ENCODE results near the gene SLCO2B1. TPM values are rescaled to one million over a fixed set of nuclear protein-coding genes. Genes with fewer than 3 reads are reported as not detected.

SLCO2B1 gene
- total and polyA plus RNA-seq, 2 of the 8 experiments (the other 6 are each of a cell fraction or from before 2014, with no cell fraction given), result 0.03 TPM; not detected in 1

GRCh38 chr11:75118577-75118976 lies 32.3 kb upstream of the SLCO2B1 start:
- TF ChIP-seq POU5F1 (IDR thresholded peaks at IDR 0.05; ENCODE audit: low read depth, low read length) (no peak), SIRT6 (IDR thresholded peaks at IDR 0.05; ENCODE audit: low read length) (no peak), JUN (IDR thresholded peaks at IDR 0.05; ENCODE audit: low read depth, low read length) (no peak), CTCF (IDR thresholded peaks at IDR 0.05; ENCODE audit: control extremely low read depth in 1 of 3, insufficient read depth in 1 of 3, low read depth in 1 of 3, low read length in 3 of 3) (no peak), CHD2 (IDR thresholded peaks at IDR 0.05; ENCODE audit: low read length) (no peak), CTBP2 (IDR thresholded peaks at IDR 0.05; ENCODE audit: borderline replicate concordance, insufficient read depth, insufficient read length, low read length) (no peak)
- Histone ChIP-seq H3K4ac (replicated peaks; ENCODE audit: insufficient read length, low read depth, low read length) (no peak overlapping the region), H4K8ac (ENCODE audit: extremely low read depth, insufficient read depth, low read length) (no peak overlapping the region), H2BK120ac (replicated peaks; ENCODE audit: low read depth, low read length) (no peak overlapping the region), H3K79me2 (ENCODE audit: control insufficient read depth in 1 of 2, insufficient read depth in 2 of 2, low read length in 2 of 2) (no peaks in the 10 kb centered on the region), H3K27ac (ENCODE audit: low read depth, low read length) (no peak overlapping the region), H2BK20ac (ENCODE audit: low read length) (no peak overlapping the region), H2AFZ (ENCODE audit: low read length) (no peak overlapping the region), H3K4me3 (ENCODE audit: extremely low read depth in 1 of 4, insufficient read depth in 2 of 4, low read depth in 3 of 4, low read length in 4 of 4) (no peak overlapping the region), H3K14ac (ENCODE audit: insufficient read length) (no peak overlapping the region), H3K56ac (replicated peaks; ENCODE audit: insufficient read length, low read depth, low read length) (no peak overlapping the region), H3K9ac (replicated peaks in 1 of 4; ENCODE audit: extremely low read depth in 1 of 4, low read depth in 3 of 4, low read length in 3 of 4) (no peak overlapping the region), H3K23ac (ENCODE audit: insufficient read length) (no peak overlapping the region), H2AK5ac (ENCODE audit: low read depth, low read length) (no peak overlapping the region), H3K9me3 (ENCODE audit: insufficient read depth in 2 of 2, low read depth in 1 of 2, low read length in 1 of 2) (peaks cover 8 to 18% of the 10 kb centered on the region in 2 experiments), H4K20me1 (replicated peaks in 1 of 2; ENCODE audit: control insufficient read depth in 1 of 2, insufficient read depth in 2 of 2, low read length in 2 of 2) (no peaks in the 10 kb centered on the region), H3K27me3 (replicated peaks in 1 of 4; ENCODE audit: control insufficient read depth in 3 of 4, extremely low read depth in 1 of 4, insufficient read depth in 3 of 4, low read length in 3 of 4) (0 out of 7 replicates have a peak, but pooled peaks cover 0 to 3% (median 0%) of the 10 kb centered on the region in 4 experiments), H3K23me2 (ENCODE audit: low read depth, low read length) (no peaks in the 10 kb centered on the region), H3K36me3 (ENCODE audit: control insufficient read depth in 2 of 4, insufficient read depth in 4 of 4, low read length in 3 of 4) (no peaks in the 10 kb centered on the region), H2BK12ac (ENCODE audit: low read depth, low read length) (no peak overlapping the region), H3K18ac (ENCODE audit: extremely low read depth, low read length) (no peak overlapping the region), H3K79me1 (ENCODE audit: low read depth, low read length) (no peaks in the 10 kb centered on the region), H4K91ac (replicated peaks; ENCODE audit: insufficient read length, low read length) (no peak overlapping the region), H3K4me2 (ENCODE audit: insufficient read depth in 1 of 2, low read depth in 2 of 2, low read length in 2 of 2) (no peak overlapping the region), H2BK15ac (ENCODE audit: low read length) (no peak overlapping the region), H4K5ac (ENCODE audit: insufficient read length, low read depth, low read length) (no peak overlapping the region), H3K4me1 (replicated peaks in 1 of 4; ENCODE audit: control insufficient read depth in 3 of 4, insufficient read depth in 4 of 4, low read length in 3 of 4) (no peaks in the 10 kb centered on the region), H2BK5ac (ENCODE audit: low read depth, low read length) (no peak overlapping the region)
- WGBS, 2 experiments (ENCODE audit: extremely low coverage in 1 of 2, insufficient coverage in 1 of 2, insufficient read length in 1 of 2, insufficient replicate concordance in 2 of 2, low coverage in 1 of 2, low lambda C conversion rate in 2 of 2, missing lambda C conversion rate in 1 of 2), result 46% methylated on average over 1 of the region's 1 CpG; no CpG with 5 or more reads in 1 of the 2 experiments
- CTCF ChIA-PET (ENCODE audit: partially characterized antibody), result interaction anchor here (1.4 kb wide), 1 partner anchor 22 kb away, joined by 6 read pairs; no protein-coding TSS in a partner anchor
- FAIRE-seq (no peak), DNase-seq (ENCODE audit: low read depth in 1 of 2, low spot score in 2 of 2) (no peak)
- POLR2A ChIA-PET (ENCODE audit: partially characterized antibody), result no interaction called here

Measured in H1 (cell line).